GM21528 (cell line): ENCODE data around the gene ZNF432.

Source experiments
- ATAC-seq: cut with Tn5 transposase; IDR thresholded peaks from one replicate; pipeline ENCODE4 v1.9.1; 2021; ENCODE audit warnings: mild to moderate bottlenecking, moderate library complexity; ENCODE audit not compliant: unreplicated experiment, low FRiP score

ZNF432 gene

GRCh38 chr19:52020506-52020905 lies 28.1 kb downstream of the ZNF432 start:
- no peak for ATAC-seq

GRCh38 chr19:52010674-52011073 lies 38.0 kb downstream of the ZNF432 start:
- ATAC-seq: no peak

- ATAC-seq: peak; percentile 89
Measured at GRCh38 chr19:52007806-52008557, 40.7 kb downstream of the ZNF432 start, which contains the start of gene ZNF615. Gene ZNF615, minus strand, starts transcription at chr19:52008211. Its CDS starts 4,500 bp downstream, at chr19:52003711.

- ATAC-seq: peak; percentile 15
Measured at GRCh38 chr19:52007451-52007805, 41.2 kb downstream of the ZNF432 start.

GRCh38 chr19:51994048-51994644 lies 54.5 kb downstream of the ZNF432 start:
- ATAC-seq: no peak

GRCh38 chr19:51993422-51993821 lies 55.2 kb downstream of the ZNF432 start:
- no peak for ATAC-seq

GRCh38 chr19:51986309-51987291 lies 62.0 kb downstream of the ZNF432 start, which contains the start of gene ZNF350:
Gene ZNF350, minus strand, starts transcription at chr19:51986840. Its CDS starts 12,480 bp downstream, at chr19:51974360.
- peak; percentile 80 for ATAC-seq

- ATAC-seq: no peak
Measured at GRCh38 chr19:51983361-51983760, 65.3 kb downstream of the ZNF432 start.
